GM18511 (cell line): ENCODE measurements around the gene DISP2.

ENCODE experiments used
- ATAC-seq: cut with Tn5 transposase; IDR thresholded peaks from one replicate; pipeline ENCODE4 v1.9.1; 2021; ENCODE audit warnings: mild to moderate bottlenecking, moderate library complexity; ENCODE audit not compliant: unreplicated experiment

DISP2 gene

DNA sequence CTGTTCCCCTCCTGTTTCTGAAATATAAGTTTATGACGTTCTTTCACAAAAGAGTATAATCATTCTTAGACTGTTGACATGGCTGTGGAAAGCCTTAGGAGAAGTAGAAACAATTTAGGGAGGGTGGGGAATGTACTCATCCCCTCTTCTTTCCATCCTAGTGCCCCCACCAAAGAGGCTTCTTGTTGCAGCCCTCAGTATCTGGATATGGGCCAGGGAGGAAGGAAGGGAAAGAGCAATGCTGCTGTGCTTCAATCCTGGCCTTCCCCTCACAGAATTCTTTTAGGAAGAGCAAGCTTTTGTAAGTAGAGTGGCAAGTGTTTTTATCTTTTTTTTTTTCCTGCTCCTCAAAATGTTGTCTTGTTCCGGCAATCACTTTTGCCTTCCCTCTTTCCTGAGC, 32.8 kb upstream of the DISP2 start:
- ATAC-seq = no peak

- no peak for ATAC-seq
Observed at GRCh38 chr15:40325700-40326099, 32.3 kb upstream of the DISP2 start.

DNA sequence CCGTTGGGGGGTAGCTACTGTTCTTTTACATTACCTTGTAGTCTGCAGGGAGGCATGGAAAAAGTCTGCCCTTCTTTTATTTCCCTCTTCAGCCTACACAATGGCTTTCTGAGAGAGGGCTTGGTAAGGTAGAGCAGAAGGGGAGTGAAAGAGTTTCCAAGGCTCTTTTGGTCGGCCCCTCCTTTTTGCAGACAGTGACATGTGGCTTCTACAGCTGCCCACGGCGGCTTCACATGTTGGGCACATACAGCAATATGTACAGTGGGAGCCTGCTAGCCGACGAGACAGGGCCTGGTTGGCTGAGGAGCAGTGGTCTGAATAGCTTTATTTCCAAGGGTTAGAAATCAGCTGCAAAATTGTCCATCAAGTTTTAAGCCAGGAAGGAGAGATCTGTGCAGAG, 30.6 kb upstream of the DISP2 start:
- no peak for ATAC-seq

GRCh38 chr15:40328176-40328575, 29.8 kb upstream of the DISP2 start:
- no peak for ATAC-seq

GRCh38 chr15:40328751-40329150, 29.3 kb upstream of the DISP2 start:
- ATAC-seq = no peak

- ATAC-seq = no peak
Observed at GRCh38 chr15:40329804-40330203, 28.2 kb upstream of the DISP2 start.

DNA sequence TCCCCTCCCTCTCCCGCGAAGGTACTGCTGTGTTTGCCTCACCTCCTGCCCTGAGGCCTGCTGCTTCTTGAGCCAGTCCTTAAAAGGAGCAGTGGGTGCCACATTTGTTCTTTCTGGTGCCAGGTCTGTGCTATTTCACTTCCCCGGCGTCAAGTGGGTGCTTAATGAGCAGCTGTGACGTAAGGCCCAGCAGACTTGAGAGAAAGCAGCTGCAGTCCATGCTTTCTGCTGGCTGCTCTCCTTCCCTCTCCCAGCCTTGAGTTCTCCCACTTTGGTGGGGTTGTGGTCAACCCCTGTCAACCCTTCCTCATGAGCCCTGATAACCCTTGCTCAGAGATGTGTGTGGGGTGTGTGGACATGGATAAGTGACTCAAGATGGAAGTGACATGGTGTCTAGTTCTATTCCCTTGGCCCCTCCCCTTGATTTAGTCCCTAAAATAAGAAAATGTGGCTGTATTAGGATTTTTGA, 27.6 kb upstream of the DISP2 start:
- no peak for ATAC-seq

- ATAC-seq = no peak
Observed at GRCh38 chr15:40331026-40331425, 27.0 kb upstream of the DISP2 start.

- no peak for ATAC-seq
Observed at GRCh38 chr15:40331637-40332036, 26.4 kb upstream of the DISP2 start.

- ATAC-seq = no peak
Observed at GRCh38 chr15:40332113-40332781, 25.8 kb upstream of the DISP2 start.

- no peak for ATAC-seq
Observed at GRCh38 chr15:40333922-40334492, 24.0 kb upstream of the DISP2 start.

DNA sequence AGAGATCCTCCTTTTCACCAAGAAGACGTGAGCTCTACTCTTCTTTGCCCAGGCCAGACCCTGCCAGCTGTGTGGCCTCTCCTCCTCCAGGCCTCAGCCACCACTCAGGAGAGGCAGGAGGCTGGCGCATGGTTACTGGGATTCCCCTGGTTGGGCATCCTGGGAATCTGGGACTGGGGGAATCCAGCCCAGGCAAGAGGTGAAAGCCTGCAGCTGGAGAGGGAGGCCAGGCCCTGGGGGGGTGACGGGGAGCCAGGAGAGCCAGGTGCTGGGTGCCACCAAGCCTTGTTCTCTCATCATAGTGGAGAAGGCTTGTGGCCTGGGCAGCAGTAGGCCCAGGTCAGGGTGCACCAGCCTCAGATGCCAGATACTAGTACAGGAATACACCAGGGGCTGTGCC, 23.5 kb upstream of the DISP2 start:
- no peak for ATAC-seq

GRCh38 chr15:40334941-40335795, 22.9 kb upstream of the DISP2 start:
- ATAC-seq = no peak

DNA sequence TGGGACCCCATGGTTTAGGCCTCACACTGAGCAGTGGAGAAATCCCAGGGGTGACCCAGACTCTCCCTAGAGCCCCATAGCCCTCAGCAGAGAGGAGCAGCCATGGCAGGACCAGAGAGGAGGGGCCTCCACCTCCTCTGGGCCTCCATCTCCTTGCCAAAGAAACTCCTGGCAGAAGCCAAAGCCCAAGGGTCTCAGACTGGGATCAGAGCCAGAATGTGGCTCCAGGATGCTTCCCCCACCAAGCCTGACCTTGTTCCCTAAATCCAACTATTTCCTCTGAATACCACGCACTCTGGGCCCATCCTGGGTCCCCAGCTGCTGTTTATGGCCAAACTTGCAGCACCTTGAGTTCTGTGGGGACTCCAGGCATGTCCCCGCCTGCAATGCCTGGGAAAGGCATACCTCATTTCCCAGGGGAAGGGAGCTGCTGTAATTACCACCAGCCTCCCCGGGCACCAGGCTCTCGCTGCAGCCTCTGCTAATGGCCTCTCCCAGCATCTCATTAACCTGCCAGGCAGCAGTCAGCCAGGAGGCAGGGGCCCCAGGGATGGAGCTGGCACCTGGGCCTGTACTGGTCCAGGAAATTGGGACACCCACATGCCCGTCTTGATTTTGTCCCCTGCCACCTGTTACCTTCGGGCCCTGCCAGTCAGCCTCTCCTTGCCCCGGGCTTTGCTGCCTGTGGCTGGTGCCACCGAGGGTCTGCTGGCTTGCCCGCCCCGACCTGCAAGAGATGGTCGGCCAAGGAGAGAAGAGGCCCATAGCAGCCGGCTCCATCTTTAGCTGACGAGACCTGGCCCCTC, 21.9 kb upstream of the DISP2 start:
- no peak for ATAC-seq

GRCh38 chr15:40336744-40337122, 21.3 kb upstream of the DISP2 start:
- ATAC-seq = no peak

GRCh38 chr15:40337597-40337996, 20.4 kb upstream of the DISP2 start:
- no peak for ATAC-seq

GRCh38 chr15:40338041-40338657, 19.9 kb upstream of the DISP2 start:
- ATAC-seq = peak; percentile 68

- ATAC-seq = no peak
Observed at GRCh38 chr15:40338921-40339620, 18.9 kb upstream of the DISP2 start.

DNA sequence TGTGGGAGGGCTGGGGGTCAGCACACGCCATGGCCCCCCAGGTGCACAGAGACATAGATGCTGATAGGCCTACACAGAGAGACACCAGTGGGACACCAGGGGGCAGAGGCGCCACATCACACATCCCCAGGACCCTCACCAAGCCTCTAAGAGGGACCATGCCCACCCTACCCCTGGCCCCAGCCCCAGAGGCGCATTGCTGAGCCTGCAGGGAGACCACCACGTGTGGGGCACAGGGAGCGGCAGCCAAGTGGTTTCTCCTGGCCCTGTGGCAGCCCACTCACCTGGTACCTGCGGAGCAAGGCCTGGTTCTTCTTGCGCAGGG, 18.4 kb upstream of the DISP2 start:
- no peak for ATAC-seq

DNA sequence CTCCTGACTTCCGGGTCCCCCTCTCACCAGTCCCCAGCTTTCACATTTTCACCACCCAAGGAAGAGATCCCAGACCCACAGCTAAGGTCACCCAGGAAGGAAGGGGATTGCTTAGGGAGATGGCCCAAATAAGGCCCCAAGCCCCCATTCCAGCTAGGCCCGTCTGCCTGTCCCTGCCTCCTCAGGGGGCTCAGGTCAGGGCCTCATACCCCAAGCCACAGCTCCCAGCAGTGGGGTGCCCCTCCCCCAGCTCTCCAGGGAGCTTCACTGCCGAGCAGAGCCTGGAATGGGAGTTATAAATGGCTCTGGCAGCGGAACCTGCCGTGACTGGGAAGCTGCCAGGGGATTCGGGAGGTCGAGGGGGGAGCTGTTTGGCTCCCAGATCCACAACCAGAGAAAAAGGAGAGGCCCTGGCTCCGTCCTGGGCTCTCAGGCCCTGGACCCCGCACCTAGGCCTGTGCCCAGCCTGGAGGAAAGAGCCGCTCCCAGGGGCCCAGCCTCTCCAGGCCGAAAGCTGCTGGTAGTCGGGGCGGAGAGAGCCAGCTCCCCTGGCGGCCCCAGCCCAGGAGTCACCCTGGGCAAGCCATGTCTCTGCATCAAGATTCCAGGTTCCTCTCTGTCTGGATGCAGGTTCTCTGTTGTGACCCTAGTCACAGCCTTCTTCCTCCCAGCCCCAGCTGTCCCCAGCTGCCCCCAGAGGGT, 17.8 kb upstream of the DISP2 start:
- no peak for ATAC-seq
